ENCODE measurements around the gene PCDHB9. TPM values are rescaled to one million over a fixed set of nuclear protein-coding genes. Genes with fewer than 3 reads are reported as not detected.
"Not testable (repeated sequence)": the region's sequence is repeated elsewhere in the genome, so short reads cannot be mapped to it uniquely, and the experiment has no call there.

PCDHB9 gene
- polyA plus RNA-seq (2012; ENCODE audit: insufficient read depth, insufficient read length): not detected

DNA sequence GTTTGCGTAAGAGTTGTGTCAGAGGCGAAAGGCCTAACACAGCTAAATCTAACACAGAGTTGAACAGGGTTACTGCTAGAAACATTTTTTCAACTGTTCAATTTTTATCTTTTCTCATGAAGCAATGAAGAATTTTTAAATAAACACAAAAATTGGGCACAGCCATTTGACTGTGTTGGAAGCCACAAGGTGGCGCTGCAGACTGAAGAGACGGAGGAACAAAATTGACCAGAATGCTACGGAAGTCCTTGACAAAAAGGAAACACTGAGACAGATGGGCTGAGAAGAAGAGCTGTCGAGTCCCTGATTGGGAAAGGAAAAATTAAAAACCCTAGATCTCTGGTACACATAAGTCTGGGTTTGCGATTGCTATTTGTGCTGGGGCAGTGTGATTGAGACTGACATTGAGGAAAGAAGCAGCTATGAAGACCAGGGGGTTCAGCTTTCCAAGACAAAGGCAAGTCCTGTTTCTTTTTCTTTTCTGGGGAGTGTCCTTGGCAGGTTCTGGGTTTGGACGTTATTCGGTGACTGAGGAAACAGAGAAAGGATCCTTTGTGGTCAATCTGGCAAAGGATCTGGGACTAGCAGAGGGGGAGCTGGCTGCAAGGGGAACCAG lies at the start of gene PCDHB9:
PCDHB9 (plus strand) TSS at position 265 of the 616 bp plus-strand sequence; CDS start at position 423, 158 bp downstream.
- DNase-seq (ENCODE audit: low read depth, low spot score): peak; percentile 24
- peak within 1 kb of the TSS; percentile 31 for H3K4me3 ChIP-seq (ENCODE audit: low read length)

DNA sequence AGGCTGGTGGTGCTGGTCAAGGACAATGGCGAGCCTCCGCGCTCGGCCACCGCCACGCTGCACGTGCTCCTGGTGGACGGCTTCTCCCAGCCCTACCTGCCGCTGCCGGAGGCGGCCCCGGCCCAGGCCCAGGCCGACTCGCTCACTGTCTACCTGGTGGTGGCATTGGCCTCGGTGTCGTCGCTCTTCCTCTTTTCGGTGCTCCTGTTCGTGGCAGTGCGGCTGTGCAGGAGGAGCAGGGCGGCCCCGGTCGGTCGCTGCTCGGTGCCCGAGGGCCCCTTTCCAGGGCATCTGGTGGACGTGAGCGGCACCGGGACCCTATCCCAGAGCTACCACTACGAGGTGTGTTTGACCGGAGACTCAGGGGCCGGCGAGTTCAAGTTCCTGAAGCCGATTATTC lies 49.6 kb upstream of the PCDHB9 start:
- DNase-seq (ENCODE audit: low read depth, low spot score); H3K4me3 ChIP-seq (ENCODE audit: low read length): not testable (repeated sequence)

DNA sequence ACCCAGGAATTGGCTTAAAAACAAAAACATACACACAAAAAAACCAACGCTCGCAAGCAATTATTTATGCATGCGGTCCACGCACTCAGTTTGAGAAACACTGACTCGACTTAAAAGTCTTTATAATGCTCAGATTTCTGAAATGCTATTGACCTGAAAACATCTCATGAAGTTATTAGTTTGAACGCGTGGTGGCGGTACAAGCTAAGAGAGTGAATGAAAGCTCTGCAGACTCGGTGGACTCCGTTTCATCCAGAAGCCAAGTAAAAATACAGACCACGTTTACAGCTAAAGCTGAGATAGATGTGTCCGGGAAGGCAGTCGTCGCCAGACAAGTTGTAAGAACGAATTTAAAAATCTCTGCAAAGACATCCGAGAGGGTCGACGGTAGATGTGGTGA lies 37.1 kb upstream of the PCDHB9 start, which contains the start of gene PCDHB6:
PCDHB6 (plus strand) TSS at position 246 of the 400 bp plus-strand sequence. CDS start 201 bp downstream, outside the sequence.
- DNase-seq (ENCODE audit: low read depth, low spot score): no peak
- no peak within 1 kb of the TSS for H3K4me3 ChIP-seq (ENCODE audit: low read length)

DNA sequence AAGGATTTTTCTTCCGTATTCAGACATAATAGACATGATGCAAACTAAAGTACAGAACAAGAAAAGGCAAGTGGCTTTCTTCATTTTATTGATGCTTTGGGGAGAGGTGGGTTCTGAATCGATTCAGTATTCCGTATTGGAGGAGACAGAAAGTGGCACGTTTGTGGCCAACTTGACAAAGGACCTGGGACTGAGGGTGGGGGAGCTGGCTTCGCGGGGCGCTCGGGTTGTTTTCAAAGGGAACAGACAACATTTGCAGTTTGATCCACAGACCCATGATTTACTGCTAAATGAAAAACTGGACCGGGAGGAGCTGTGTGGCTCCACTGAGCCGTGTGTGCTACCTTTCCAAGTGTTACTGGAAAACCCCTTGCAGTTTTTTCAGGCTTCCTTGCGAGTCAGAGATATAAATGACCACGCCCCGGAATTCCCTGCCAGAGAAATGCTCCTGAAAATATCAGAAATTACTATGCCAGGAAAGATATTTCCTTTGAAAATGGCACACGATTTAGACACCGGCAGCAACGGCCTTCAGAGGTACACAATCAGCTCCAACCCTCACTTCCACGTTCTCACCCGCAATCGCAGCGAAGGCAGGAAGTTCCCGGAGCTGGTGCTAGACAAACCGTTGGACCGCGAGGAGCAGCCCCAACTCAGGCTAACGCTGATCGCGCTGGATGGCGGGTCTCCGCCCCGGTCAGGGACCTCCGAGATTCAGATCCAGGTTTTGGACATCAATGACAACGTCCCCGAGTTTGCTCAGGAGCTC lies 36.6 kb upstream of the PCDHB9 start:
- no peak overlapping the region for H3K4me3 ChIP-seq (ENCODE audit: low read length)
- no peak for DNase-seq (ENCODE audit: low read depth, low spot score)

DNA sequence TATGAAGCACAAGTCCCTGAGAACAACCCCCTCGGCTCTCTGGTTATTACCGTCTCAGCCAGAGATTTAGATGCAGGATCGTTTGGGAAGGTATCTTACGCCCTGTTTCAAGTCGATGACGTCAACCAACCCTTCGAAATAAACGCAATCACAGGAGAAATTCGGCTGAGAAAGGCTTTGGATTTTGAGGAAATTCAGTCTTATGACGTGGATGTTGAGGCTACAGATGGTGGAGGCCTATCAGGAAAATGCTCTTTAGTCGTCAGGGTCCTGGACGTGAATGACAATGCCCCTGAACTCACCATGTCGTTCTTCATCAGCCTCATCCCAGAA lies 36.0 kb upstream of the PCDHB9 start:
- H3K4me3 ChIP-seq (ENCODE audit: low read length): no peak overlapping the region
- DNase-seq (ENCODE audit: low read depth, low spot score): no peak

DNA sequence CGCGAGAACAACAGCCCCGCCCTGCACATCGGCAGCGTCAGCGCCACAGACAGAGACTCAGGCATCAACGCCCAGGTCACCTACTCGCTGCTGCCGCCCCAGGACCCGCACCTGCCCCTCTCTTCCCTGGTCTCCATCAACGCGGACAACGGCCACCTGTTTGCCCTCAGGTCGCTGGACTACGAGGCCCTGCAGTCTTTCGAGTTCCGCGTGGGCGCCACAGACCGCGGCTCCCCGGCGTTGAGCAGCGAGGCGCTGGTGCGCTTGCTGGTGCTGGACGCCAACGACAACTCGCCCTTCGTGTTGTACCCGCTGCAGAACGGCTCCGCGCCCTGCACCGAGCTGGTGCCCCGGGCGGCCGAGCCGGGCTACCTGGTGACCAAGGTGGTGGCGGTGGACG lies 35.3 kb upstream of the PCDHB9 start:
- DNase-seq (ENCODE audit: low read depth, low spot score); H3K4me3 ChIP-seq (ENCODE audit: low read length): not testable (repeated sequence)

DNA sequence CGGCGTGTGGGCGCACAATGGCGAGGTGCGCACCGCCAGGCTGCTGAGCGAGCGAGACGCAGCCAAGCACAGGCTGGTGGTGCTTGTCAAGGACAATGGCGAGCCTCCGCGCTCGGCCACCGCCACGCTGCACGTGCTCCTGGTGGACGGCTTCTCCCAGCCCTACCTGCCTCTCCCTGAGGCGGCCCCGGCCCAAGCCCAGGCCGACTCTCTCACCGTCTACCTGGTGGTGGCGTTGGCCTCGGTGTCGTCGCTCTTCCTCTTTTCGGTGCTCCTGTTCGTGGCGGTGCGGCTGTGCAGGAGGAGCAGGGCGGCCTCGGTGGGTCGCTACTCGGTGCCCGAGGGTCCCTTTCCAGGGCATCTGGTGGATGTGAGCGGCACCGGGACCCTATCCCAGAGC lies 34.9 kb upstream of the PCDHB9 start:
- not testable (repeated sequence) for DNase-seq (ENCODE audit: low read depth, low spot score)

DNA sequence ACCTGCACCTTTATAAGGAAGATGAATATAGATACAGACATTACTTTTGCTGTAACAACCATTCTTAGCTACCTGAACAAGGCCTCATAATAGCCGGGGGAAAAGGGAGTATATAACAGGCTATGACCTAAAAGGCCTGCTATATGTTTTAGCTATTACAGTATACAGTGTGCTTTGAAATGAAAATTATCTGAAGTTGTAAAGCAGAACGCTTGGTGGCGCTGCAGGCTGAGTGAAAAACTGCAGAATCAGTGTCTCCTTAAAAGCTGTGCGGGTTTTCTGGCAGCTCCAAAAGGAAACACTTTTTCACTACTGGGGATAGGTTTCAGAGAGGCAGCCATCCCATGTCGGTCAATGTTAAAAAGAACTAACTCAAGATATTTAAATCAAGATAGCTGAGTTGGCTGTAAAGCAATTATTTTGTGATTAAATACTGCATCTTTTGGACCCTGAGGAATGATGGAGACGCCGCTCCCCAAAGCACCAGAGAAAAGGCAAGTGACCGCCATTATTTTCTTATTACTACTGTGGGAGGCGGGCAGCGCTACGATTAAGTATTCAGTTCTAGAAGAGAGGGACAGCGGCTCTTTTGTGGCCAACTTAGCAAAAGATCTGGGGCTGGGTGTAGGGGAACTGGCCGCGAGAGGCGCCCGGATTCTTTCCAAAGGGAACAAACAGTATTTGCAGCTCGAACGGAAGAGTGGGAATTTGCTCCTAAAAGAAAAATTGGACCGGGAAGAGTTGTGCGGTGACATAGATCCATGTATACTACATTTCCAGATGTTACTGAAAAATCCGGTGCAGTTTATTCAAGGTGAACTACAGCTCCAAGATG lies 31.2 kb upstream of the PCDHB9 start:
- no peak for DNase-seq (ENCODE audit: low read depth, low spot score)

More for the DNA sequence above, 34.9 kb upstream of the PCDHB9 start:
- not testable (repeated sequence) for H3K4me3 ChIP-seq (ENCODE audit: low read length)

DNA sequence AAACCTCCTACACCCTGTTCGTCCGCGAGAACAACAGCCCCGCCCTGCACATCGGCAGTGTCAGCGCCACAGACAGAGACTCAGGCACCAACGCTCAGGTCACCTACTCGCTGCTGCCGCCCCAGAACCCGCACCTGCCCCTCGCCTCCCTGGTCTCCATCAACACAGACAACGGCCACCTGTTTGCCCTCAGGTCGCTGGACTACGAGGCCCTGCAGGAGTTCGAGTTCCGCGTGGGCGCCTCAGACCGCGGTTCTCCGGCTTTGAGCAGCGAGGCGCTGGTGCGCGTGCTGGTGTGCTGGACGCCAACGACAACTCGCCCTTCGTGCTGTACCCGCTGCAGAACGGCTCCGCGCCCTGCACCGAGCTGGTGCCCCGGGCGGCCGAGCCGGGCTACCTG lies 29.6 kb upstream of the PCDHB9 start:
- not testable (repeated sequence) for H3K4me3 ChIP-seq (ENCODE audit: low read length); DNase-seq (ENCODE audit: low read depth, low spot score)

More for the DNA sequence above, 31.2 kb upstream of the PCDHB9 start:
- no peak overlapping the region for H3K4me3 ChIP-seq (ENCODE audit: low read length)

DNA sequence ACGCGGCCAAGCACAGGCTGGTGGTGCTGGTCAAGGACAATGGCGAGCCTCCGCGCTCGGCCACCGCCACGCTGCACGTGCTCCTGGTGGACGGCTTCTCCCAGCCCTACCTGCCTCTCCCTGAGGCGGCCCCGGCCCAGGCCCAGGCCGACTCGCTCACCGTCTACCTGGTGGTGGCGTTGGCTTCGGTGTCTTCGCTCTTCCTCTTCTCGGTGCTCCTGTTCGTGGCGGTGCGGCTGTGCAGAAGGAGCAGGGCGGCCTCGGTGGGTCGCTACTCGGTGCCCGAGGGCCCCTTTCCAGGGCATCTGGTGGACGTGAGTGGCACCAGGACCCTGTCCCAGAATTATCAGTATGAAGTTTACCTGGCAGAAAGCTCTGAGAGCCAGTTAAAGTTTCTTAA lies 29.1 kb upstream of the PCDHB9 start:
- DNase-seq (ENCODE audit: low read depth, low spot score); H3K4me3 ChIP-seq (ENCODE audit: low read length): not testable (repeated sequence)

DNA sequence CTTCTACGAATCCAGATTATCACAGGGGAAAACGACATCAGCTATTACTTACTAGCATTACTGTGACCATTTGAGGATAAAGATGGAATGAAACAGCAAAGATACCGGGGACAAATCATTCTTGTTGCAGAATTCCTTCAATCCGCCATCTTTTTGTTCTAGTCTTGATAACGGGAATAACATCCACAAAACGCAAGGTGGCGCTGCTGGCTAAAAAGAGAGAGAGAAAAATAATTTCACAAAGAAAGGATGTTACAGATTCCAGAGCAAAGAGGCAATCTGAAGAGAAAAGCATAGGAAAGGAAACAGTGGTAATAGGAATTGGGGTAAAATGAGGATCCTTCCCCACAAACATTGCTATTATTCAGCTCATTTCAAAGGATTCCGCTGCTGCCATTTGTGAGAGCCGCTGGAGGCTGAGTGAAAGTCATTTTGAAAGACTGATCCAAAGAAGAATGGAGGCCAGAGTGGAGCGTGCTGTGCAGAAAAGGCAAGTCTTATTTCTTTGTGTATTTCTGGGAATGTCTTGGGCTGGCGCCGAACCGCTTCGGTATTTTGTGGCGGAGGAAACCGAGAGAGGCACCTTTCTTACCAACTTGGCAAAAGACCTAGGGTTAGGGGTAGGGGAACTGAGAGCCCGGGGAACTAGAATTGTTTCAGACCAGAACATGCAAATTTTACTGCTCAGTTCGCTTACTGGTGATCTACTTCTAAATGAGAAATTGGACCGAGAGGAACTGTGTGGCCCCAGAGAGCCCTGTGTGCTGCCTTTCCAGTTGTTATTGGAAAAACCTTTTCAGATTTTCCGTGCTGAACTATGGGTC lies 14.4 kb upstream of the PCDHB9 start, which contains the start of gene PCDHB7:
PCDHB7 (plus strand) TSS at position 264 of the 824 bp plus-strand sequence; CDS start at position 456, 192 bp downstream.
- H3K4me3 ChIP-seq (ENCODE audit: low read length): no peak within 1 kb of the TSS
- peak; percentile 29 for DNase-seq (ENCODE audit: low read depth, low spot score)

DNA sequence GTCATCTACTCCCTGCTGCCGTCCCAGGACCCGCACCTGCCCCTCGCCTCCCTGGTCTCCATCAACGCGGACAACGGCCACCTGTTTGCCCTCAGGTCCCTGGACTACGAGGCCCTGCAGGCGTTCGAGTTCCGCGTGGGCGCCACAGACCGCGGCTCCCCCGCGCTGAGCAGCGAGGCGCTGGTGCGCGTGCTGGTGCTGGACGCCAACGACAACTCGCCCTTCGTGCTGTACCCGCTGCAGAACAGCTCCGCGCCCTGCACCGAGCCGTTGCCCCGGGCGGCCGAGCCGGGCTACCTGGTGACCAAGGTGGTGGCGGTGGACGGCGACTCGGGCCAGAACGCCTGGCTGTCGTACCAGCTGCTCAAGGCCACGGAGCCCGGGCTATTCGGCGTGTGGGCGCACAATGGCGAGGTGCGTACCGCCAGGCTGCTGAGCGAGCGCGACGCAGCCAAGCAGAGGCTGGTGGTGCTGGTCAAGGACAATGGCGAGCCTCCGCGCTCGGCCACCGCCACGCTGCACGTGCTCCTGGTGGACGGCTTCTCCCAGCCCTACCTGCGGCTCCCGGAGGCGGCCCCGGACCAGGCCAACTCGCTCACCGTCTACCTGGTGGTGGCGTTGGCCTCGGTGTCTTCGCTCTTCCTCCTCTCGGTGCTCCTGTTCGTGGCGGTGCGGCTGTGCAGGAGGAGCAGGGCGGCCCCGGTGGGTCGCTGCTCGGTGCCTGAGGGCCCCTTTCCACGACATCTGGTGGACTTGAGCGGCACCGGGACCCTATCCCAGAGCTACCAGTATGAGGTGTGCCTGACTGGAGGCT lies 12.5 kb upstream of the PCDHB9 start:
- not testable (repeated sequence) for H3K4me3 ChIP-seq (ENCODE audit: low read length); DNase-seq (ENCODE audit: low read depth, low spot score)

DNA sequence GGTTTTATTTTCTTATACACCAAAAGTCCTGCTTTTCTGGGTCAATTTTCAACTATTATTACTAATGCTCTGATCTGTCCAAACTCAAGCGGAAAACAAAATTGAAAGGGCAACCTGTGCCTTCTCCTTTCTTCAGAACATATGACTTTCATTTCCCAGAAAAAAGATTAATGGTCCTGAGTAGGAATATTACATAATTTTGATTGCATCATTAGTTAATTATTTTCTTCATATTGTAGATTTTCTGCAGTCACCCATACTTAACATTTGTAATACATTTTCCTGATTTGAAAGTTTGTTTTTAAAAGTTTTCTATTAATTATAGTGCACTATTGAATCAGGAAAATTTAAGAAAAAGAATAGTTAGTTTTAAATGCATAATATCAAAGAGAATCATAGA lies 11.0 kb upstream of the PCDHB9 start:
- H3K4me3 ChIP-seq (ENCODE audit: low read length): no peak overlapping the region
- no peak for DNase-seq (ENCODE audit: low read depth, low spot score)

DNA sequence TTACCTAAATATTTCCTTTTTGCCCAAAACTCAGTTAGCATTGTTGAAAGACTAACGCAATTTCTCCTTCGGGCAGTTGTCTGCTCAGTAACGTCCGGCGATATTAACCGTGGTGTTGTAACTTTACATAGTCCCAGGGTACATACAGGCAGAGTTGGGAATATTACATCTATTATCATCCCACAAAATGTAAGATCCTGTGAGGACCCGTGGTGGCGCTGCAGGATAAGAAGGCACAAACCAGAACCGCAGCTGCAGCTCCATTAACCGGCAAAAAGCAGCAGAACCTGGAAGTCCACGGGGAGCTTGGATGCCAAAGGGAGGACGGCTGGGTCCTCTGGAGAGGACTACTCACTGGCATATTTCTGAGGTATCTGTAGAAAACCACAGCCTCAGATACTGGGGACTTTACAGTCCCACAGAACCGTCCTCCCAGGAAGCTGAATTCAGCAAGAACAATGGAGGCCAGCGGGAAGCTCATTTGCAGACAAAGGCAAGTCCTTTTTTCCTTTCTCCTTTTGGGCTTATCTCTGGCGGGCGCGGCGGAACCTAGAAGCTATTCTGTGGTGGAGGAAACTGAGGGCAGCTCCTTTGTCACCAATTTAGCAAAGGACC lies 9.3 kb upstream of the PCDHB9 start, which contains the start of gene PCDHB8:
PCDHB8 (plus strand) TSS at position 214 of the 615 bp plus-strand sequence; CDS start at position 459, 245 bp downstream.
- not testable (repeated sequence) for H3K4me3 ChIP-seq (ENCODE audit: low read length); DNase-seq (ENCODE audit: low read depth, low spot score)

DNA sequence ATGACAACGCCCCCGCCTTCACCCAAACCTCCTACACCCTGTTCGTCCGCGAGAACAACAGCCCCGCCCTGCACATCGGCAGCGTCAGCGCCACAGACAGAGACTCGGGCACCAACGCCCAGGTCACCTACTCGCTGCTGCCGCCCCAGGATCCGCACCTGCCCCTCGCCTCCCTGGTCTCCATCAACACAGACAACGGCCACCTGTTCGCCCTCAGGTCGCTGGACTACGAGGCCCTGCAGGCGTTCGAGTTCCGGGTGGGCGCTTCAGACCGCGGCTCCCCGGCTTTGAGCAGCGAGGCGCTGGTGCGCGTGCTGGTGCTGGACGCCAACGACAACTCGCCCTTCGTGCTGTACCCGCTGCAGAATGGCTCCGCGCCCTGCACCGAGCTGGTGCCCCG lies 7.6 kb upstream of the PCDHB9 start:
- H3K4me3 ChIP-seq (ENCODE audit: low read length); DNase-seq (ENCODE audit: low read depth, low spot score): not testable (repeated sequence)

DNA sequence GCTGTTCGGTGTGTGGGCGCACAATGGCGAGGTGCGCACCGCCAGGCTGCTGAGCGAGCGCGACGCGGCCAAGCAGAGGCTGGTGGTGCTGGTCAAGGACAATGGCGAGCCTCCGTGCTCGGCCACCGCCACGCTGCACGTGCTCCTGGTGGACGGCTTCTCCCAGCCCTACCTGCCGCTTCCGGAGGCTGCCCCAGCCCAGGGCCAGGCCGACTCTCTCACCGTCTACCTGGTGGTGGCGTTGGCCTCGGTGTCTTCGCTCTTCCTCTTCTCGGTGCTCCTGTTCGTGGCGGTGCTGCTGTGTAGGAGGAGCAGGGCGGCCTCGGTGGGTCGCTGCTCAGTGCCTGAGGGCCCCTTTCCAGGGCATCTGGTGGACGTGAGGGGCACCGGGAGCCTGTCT lies 7.1 kb upstream of the PCDHB9 start:
- not testable (repeated sequence) for DNase-seq (ENCODE audit: low read depth, low spot score); H3K4me3 ChIP-seq (ENCODE audit: low read length)

DNA sequence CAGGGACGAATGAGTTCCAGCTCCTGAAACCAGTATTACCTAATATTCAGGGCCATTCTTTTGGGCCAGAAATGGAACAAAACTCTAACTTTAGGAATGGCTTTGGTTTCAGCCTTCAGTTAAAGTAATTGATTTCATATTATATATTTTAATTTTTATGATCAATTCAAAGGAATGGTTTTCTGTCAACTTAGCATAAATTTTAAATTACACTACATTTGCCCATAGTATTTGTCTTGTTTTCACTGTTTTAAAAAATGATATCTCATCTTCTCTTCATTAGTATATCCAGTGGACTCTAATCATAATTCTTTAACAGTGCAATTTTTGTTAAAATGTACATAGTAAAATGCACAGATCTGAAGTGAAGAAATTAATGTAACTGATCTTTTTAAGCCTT lies 6.6 kb upstream of the PCDHB9 start:
- no peak overlapping the region for H3K4me3 ChIP-seq (ENCODE audit: low read length)
- no peak for DNase-seq (ENCODE audit: low read depth, low spot score)
